Measurements from ENCODE around the gene ZG16B.

GRCh38 chr16:2866431-2866830, 36.3 kb downstream of the ZG16B start:
- no peak for TF ChIP-seq EZH2 (IDR thresholded peaks at IDR 0.05; ENCODE audit: low read length, missing control alignments)
- TF ChIP-seq CTCF (conservative IDR thresholded peaks at IDR 0.05 in 1 of 2, IDR thresholded peaks at IDR 0.05 in 1 of 2; ENCODE audit: low read depth in 1 of 2, low read length in 2 of 2): no peak
